Activated CD4-positive, alpha-beta T cell treated with anti-CD3 and anti-CD28 coated beads, Interleukin-2, Interleukin-4, amounts not matched to agents 100 ng/mL and 50 ng/mL, durations not matched to agents 16 hours and 8 hours (primary cell): ENCODE results near the gene DUSP5.

Experiments used
- DNase-seq: peaks from one replicate; pipeline ENCODE4 v3.0.0-alpha.2; 2020; ENCODE audit warnings: low spot score

DUSP5 gene

DNA sequence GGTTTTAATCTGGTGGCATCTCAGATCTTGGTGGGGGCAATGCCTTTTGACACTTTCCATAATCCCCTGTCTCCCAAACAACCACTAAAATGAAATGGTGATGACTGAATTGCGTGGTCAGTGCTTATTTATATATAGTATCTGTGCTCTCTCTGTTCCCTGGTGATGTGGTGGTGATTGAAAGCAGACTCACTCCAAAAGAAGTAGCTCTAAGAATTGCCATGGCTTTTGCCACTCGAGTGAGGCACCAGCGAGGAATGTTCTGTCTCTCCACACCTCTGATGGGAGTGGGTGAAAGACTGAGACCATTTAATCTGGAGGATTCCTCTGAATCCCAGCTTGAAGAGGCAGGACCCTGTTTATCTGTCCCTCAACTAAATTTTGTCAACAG is 2.8 kb downstream of the DUSP5 start:
- DNase-seq: no peak

GRCh38 chr10:110501142-110501937 is 3.6 kb downstream of the DUSP5 start:
- peak; percentile 91 for DNase-seq

GRCh38 chr10:110502072-110502845 is 4.6 kb downstream of the DUSP5 start:
- DNase-seq: no peak

DNA sequence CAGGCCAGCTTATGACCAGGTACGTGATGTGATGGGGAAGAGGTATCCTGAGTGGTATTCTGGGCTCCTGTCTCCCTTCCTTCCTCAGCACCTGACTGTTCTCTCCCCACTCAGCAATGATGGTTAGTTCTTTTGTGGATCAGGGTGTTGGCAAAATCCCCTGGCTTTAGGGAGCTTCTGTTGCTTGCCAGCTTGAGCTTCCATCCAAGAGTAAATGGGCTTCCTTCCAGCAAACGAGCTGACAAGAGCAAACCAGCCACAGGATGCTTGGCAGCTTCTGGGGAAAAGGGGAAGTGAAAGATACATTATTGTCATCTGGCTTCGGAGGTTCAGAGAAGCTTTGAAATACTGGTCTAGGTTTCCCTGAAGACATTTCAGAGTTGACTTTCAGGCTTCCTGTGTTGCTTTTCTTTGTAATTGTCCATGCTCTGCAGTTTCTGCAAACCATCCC is 5.2 kb downstream of the DUSP5 start:
- DNase-seq: peak; percentile 71

DNA sequence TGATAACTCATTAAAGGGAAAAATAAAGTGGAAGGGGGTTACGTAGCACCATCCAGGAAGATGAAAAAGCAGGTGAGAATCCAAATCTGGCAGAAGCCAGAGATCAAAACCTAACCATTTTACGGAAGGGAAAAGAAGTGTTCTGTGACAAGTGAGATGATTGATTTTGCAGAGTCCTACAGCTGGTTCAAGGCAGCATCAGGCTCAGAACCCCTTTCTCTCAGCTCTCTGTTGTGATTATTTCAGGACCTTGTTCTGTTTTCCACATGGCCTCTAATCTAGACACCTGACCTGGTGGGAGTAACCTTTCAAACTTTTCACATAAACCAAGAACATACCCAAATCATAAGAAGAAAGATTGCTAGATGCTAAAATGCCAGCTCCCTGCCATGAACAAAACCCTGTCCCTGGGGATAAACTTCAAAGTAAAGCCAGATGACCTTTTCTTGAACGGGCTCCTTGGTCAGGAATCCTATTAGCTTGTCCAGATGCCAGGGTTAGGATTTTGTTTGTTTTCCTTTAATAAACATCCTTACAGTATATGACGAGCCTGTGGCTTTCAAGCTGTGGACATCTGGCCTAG is 5.9 kb downstream of the DUSP5 start:
- DNase-seq: no peak

DNA sequence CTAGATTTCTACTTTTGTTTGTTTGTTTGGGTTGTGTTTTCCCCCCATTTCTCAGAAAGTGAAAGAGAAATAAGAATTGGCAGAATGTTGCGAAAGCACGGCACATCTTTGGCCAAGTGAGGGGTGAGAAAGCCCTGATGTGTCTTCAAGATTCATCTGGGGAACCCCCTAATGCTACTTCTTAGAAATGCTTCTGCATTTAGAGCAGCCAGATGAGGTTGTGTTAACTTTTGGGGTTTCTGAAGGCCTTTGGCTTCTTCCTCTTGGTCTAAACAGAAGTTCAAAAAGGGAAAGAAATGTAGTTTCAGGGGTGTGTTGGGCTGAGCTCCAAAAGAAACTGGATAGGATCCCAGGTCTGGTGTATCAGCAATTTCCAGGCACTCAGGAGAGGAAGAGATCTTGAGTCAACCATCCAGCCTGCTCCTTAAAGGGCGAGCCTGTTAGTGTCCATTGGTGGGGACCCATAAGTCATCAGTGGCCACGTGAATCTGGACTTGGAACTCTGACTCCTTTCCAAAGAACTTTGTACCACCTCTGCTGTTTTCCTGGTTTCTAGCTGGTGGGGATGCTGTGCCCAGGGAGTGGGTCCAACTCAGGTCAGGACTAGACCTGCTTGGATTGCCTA is 6.5 kb downstream of the DUSP5 start:
- peak; percentile 88 for DNase-seq

DNA sequence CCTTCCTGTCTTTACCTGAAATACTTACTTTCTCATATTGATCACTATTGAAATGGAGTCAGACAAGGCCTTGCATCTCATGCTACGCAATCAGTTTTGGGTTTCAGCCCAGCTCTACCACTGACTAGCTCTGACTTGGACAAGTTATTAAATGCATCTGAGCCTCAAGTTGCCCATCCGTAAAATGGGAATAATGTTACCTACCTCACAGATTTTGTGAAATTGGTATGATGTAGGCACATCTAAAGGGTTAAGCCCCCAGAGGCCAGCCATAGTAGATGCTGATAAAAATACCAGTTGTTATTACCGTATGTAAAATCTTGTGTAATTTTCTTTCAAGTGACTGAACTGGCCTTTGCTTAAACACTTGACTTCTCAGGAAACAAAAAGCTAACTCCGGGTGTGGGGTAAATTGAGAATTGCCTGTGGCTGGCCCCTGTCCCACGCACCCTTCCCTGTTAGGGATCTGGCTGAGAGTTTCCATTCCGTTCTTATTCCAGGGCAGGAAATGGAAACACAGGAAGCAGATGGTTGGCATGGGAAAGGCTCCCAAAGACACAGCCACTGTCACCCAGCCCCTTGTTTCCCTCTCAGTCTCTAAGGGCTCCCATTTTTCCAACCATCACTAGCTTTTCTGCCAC is 7.5 kb downstream of the DUSP5 start:
- no peak for DNase-seq

- no peak for DNase-seq
Measured at GRCh38 chr10:110506448-110506847, 8.7 kb downstream of the DUSP5 start.

- no peak for DNase-seq
Measured at GRCh38 chr10:110507346-110507745, 9.6 kb downstream of the DUSP5 start.

- DNase-seq: no peak
Measured at GRCh38 chr10:110508159-110508788, 10.6 kb downstream of the DUSP5 start.

GRCh38 chr10:110508806-110509544 is 11.3 kb downstream of the DUSP5 start:
- DNase-seq: no peak

DNA sequence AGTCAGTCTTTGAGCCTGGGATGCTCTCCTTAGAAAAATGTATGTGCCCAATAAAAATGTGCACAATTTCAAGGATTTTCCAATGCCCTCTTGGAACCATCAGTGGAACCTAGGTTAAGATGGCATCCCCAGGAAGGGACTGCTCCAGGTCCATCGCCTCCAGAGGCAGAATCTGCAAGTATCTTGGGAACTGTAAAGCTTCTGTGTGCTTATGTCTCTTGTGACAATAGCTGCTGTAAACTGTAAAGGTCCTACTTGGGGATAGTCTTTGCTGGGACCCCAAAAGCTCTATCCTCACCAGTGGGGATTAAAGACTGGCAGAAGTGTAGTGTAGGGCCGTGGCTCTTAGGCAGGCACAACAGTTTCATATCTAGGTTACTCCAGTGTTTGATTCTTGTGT is 11.9 kb downstream of the DUSP5 start:
- no peak for DNase-seq

DNA sequence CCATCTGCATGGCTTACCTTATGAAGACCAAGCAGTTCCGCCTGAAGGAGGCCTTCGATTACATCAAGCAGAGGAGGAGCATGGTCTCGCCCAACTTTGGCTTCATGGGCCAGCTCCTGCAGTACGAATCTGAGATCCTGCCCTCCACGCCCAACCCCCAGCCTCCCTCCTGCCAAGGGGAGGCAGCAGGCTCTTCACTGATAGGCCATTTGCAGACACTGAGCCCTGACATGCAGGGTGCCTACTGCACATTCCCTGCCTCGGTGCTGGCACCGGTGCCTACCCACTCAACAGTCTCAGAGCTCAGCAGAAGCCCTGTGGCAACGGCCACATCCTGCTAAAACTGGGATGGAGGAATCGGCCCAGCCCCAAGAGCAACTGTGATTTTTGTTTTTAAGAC is 12.4 kb downstream of the DUSP5 start:
- no peak for DNase-seq

DNA sequence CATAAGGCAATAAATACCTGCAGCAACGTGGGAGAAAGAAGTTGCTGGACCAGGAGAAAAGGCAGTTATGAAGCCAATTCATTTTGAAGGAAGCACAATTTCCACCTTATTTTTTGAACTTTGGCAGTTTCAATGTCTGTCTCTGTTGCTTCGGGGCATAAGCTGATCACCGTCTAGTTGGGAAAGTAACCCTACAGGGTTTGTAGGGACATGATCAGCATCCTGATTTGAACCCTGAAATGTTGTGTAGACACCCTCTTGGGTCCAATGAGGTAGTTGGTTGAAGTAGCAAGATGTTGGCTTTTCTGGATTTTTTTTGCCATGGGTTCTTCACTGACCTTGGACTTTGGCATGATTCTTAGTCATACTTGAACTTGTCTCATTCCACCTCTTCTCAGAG is 13.0 kb downstream of the DUSP5 start:
- no peak for DNase-seq

DNA sequence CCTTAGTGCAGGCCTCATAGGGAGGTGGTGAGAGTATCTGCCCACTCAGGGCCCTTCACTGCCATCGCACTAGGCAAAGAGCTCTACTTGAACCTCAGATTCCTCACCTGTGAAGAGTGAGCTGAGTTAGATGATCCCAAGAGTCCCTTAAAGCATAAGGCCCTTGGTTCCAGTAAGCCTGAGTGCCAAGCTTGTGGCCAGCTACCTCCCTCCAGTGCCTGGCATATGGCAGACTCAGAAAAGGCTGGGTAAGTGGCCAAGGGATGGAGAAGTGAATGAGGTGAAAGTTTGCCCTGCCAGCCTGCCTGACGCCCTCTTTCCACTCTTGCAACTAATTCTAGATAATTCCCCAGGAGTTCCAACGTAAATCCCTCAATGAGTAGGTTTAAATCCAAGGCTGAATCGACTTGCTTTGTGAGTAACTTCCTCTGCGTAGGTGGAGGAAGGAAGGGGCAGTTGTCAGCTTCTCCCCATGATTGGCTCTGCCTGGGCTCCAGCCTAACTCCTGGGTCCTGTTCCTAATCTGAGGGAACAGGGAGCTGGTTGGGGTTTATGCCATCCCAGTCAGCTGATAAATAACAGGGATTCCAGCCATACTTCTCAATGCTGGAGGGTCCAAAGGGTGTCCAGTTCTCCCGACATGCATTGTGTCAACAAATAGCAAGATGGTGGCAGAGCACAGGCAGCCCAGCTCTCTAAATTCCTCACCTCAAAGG is 14.2 kb downstream of the DUSP5 start:
- DNase-seq: no peak

DNA sequence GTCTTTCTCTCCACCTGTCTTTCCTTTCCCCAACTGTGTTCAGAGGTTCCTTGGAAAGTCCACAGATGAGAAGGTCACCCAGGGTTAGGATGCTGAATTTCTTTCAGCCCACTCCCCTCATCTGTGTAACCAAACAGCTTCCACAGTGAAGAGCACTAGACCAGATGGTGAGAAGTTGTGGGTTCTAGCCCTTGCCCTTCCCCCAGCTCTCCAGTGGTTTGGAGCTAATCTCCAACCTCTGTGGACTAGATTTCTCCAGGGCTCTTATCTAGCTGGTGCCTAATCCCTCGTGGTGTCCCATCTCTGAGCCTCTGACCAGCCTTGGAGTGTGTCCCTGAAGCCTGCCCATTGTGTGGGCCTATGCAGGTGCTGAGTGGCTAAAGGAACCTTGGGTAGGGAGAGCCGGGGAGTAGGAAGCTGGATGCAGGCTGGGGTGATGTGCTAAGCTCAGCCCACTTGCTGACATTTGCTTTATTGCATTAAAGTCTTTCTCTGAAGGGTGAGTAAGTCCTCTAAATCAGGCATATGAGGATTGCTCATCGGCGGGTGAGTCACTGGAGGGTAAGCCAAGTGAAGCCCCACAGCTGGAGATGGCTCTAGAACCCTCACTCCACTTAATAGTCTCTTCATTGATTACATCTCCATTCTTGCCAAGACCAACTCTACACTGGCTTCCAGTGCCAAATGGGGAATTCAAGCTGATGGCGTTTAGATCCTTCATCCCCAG is 14.9 kb downstream of the DUSP5 start:
- peak; percentile 55 for DNase-seq

DNA sequence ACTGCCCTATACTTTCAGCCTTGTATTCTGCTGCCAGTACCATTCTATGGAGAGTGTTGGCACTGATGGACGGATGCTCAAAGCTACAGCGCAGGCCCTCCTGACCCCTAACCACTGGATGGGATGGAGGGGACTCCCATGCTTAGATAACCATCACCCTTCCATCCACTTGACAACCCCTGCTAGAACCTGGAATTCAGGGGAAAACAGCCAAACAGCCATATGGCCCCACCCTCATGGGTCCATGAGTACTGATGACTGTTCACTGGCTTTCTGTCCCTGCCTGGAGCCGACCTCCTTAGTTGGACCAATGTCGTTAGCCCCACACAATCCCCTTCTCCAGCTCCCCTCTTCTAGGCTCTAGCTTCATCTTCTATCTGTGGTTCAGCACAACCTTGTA is 16.2 kb downstream of the DUSP5 start:
- DNase-seq: no peak

DNA sequence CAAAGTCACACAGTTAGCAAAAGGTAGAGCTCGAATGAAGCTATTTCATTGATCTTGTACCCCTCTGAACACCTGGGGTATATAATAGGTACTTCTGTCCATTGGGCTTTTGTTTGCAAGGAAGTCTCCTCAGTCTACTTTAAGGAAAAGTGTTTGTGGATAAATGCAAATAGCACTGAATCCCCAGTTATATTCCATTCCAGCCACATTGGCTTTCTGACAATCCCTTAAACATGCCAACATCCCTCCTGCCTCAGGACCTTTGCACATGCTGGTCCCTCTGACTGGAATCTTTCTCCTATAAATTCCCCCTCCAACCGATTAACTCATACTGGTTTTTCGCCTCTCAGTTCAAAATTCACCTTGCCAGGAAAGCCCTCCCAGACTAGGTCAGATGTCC is 17.1 kb downstream of the DUSP5 start:
- DNase-seq: no peak

DNA sequence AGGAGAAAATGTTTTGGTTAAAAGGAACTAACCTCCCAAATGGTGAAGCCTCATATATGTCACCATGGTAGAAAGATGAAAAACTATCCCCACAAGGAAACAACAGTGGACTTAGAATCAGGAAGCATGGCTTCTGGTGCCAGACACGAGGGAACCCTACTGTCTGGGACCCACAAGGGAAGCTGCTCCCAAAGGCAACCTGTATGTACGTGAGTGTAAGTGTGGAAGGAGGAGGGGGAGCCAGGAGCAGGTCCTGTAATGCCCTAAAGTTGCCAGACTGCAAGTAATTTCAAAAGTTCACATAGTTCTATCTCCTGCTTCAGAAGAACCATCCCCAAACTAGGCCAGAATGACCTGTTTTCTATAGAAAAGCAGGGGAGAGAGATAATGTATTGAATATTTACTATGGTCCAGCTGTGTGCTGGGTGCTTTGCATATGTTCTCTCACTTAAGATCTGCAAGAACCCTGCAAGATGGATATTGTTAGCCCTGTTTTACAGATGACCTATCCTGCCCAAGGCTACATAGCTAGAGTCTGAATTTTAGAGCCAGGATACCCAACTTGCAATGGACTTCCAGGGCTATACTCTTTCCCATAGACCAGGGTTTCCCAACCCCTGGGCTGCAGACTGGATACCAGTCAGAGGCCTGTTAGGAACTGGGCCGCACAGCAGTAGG is 19.2 kb downstream of the DUSP5 start:
- no peak for DNase-seq
